Thyroid gland (tissue), 4 donors: ENCODE results near the gene KLRG1. TPM values are rescaled to one million over a fixed set of nuclear protein-coding genes. Genes with fewer than 3 reads are reported as not detected.

Experiments
- DNase-seq, 2 donors: peaks; one replicate each; pipeline ENCODE4 v3.0.0-alpha.2; 2019
- H3K27ac ChIP-seq, 3 donors: fragments of 200-600 bp; sonication (generic); 1 replicate in 2 of 3; 2 replicates in 1 of 3; pipeline ENCODE4 v1.5.1; 2016 to 2019; ENCODE audit warnings: mild to moderate bottlenecking in 1 of 3, moderate library complexity in 1 of 3
- H3K27me3 ChIP-seq: fragments of 200-600 bp; sonication (generic); one replicate; pipeline ENCODE4 v1.5.1; 2019
- H3K36me3 ChIP-seq, 2 donors: fragments of 200-600 bp; sonication (generic); one replicate each; pipeline ENCODE4 v1.5.1; 2016 to 2019
- H3K4me1 ChIP-seq, 2 donors: fragments of 200-600 bp; sonication (generic); one replicate each; pipeline ENCODE4 v1.5.1; 2017 to 2019
- H3K4me3 ChIP-seq, 3 donors: fragments of 200-600 bp; sonication (generic); replicated peaks in 1 of 3; 1 replicate in 2 of 3; 2 replicates in 1 of 3; pipeline ENCODE4 v1.5.1; 2016; ENCODE audit warnings: mild to moderate bottlenecking in 1 of 3
- H3K9me3 ChIP-seq: fragments of 200-600 bp; sonication (generic); one replicate; pipeline ENCODE4 v1.5.1; 2017
- CTCF ChIP-seq, 6 experiments: fragments of 200-600 bp in 3 of 6; fragments of 450-650 bp in 3 of 6; sonication (generic) in 3 of 6; IDR thresholded peaks; one replicate each; pipeline ENCODE4 v1.5.1; 2016 to 2019; ENCODE audit warnings: antibody characterized with exemption in 6 of 6, mild to moderate bottlenecking in 2 of 6, inconsistent platforms in 1 of 6, moderate library complexity in 1 of 6
- POLR2A ChIP-seq, 2 donors: fragments of 450-650 bp; IDR thresholded peaks; one replicate each; pipeline ENCODE4 v1.6.1; 2017; ENCODE audit warnings: antibody characterized with exemption in 2 of 2, mild to moderate bottlenecking in 2 of 2, moderate library complexity in 1 of 2
- WGBS, 2 donors: methylation state at CpG; one replicate each; pipeline ENCODE4 v1.1.5; 2017; 5-methylcytosine and 5-hydroxymethylcytosine counted together
- intact Hi-C: fragments of 100-400 bp; cut with DNase I; formaldehyde crosslinking; loops from one replicate; pipeline ENCODE4 v1.15.1; 2023
- total RNA-seq, 4 donors: library from RNA; depleted of rRNA; stranded (reverse); fragments of >200 nt; gene quantifications; one replicate each; pipeline ENCODE4 v1.2.3, GENCODE V29; 2016

The KLRG1 gene
- 1 to 10 TPM; 1.1 to 4.3 (median 3.0) TPM for total RNA-seq

- TF ChIP-seq CTCF (IDR thresholded peaks at IDR 0.05) = no peak
- no peak for TF ChIP-seq POLR2A (IDR thresholded peaks at IDR 0.05)
- Histone ChIP-seq H3K27me3 (no peaks in the 10 kb centered on the region), H3K4me1 (no peaks in the 10 kb centered on the region), H3K27ac (no peak within 1 kb of the TSS), H3K9me3 (no peaks in the 10 kb centered on the region), H3K4me3 (no peak within 1 kb of the TSS), H3K36me3 (no peaks in the 10 kb centered on the region)
- intact Hi-C loops = no loop called here
- DNase-seq = no peak
- 82 to 83% methylated on average over 2 of the region's 2 CpGs for WGBS, 2 donors
Measured at GRCh38 chr12:8989413-8989812, at the start of gene KLRG1. Gene KLRG1, plus strand, starts transcription at chr12:8989546. Its CDS starts 90 bp downstream, at chr12:8989636.

- no peak for TF ChIP-seq CTCF (IDR thresholded peaks at IDR 0.05)
- no peak for TF ChIP-seq POLR2A (IDR thresholded peaks at IDR 0.05)
- no peak overlapping the region for H3K27ac ChIP-seq
- H3K27me3 ChIP-seq = no peaks in the 10 kb centered on the region
- 84% methylated on average over 5 of the region's 5 CpGs for WGBS, 2 donors
- H3K9me3 ChIP-seq = no peaks in the 10 kb centered on the region
- H3K36me3 ChIP-seq = peaks cover 25 to 55% of the 10 kb centered on the region in 2 donors
- intact Hi-C loops = loop anchor here (10.0 kb wide), 1 partner anchor 93 kb away; no protein-coding TSS in a partner anchor
- H3K4me3 ChIP-seq = no peak overlapping the region
- H3K4me1 ChIP-seq = no peaks in the 10 kb centered on the region
- DNase-seq = no peak
Measured at GRCh38 chr12:8941691-8942478, 47.5 kb upstream of the KLRG1 start.

GRCh38 chr12:8943565-8944186 lies 45.7 kb upstream of the KLRG1 start:
- Histone ChIP-seq H3K36me3 (peaks cover 25 to 47% of the 10 kb centered on the region in 2 donors), H3K4me3 (no peak overlapping the region), H3K4me1 (peaks cover 7 to 14% of the 10 kb centered on the region in 2 donors), H3K27me3 (no peaks in the 10 kb centered on the region), H3K9me3 (no peaks in the 10 kb centered on the region), H3K27ac (no peak overlapping the region)
- no peak for DNase-seq
- intact Hi-C loops = loop anchor here (10.0 kb wide), 1 partner anchor 91 kb away; no protein-coding TSS in a partner anchor
- TF ChIP-seq CTCF (IDR thresholded peaks at IDR 0.05) (no peak), POLR2A (IDR thresholded peaks at IDR 0.05) (no peak)
- 92 to 95% methylated on average over 10 of the region's 10 CpGs for WGBS, 2 donors

- Histone ChIP-seq H3K27me3 (no peaks in the 10 kb centered on the region), H3K36me3 (peaks cover 20 to 37% of the 10 kb centered on the region in 2 donors), H3K4me3 (no peak overlapping the region), H3K4me1 (peaks cover 9 to 14% of the 10 kb centered on the region in 2 donors), H3K9me3 (no peaks in the 10 kb centered on the region), H3K27ac (no peak overlapping the region)
- TF ChIP-seq POLR2A (IDR thresholded peaks at IDR 0.05) = no peak
- TF ChIP-seq CTCF (IDR thresholded peaks at IDR 0.05) = no peak
- DNase-seq = no peak
- intact Hi-C loops = loop anchor here (10.0 kb wide), 1 partner anchor 88 kb away; no protein-coding TSS in a partner anchor
- WGBS, 2 donors = 76 to 84% methylated on average over 1 of the region's 1 CpG
Measured at GRCh38 chr12:8946733-8947132, 42.6 kb upstream of the KLRG1 start.

GRCh38 chr12:8947737-8948136 lies 41.6 kb upstream of the KLRG1 start:
- no peaks in the 10 kb centered on the region for H3K9me3 ChIP-seq
- no peak overlapping the region for H3K27ac ChIP-seq
- H3K36me3 ChIP-seq = peaks cover 11 to 27% of the 10 kb centered on the region in 2 donors
- intact Hi-C loops = loop anchor here (10.0 kb wide), 1 partner anchor 87 kb away; no protein-coding TSS in a partner anchor
- DNase-seq = no peak
- TF ChIP-seq CTCF (IDR thresholded peaks at IDR 0.05) (no peak), POLR2A (IDR thresholded peaks at IDR 0.05) (no peak)
- no peak overlapping the region for H3K4me3 ChIP-seq
- no peaks in the 10 kb centered on the region for H3K27me3 ChIP-seq
- peaks cover 9 to 14% of the 10 kb centered on the region in 2 donors for H3K4me1 ChIP-seq
